HG03558 (cell line): Measurements from ENCODE around the gene GALNT2.

Experiments
- ATAC-seq: cut with Tn5 transposase; IDR thresholded peaks from one replicate; pipeline ENCODE4 v1.9.1; 2021; ENCODE audit warnings: moderate number of reproducible peaks; ENCODE audit not compliant: unreplicated experiment; ENCODE audit errors: extremely low read depth

The GALNT2 gene

GRCh38 chr1:230141797-230142607 is 75.0 kb downstream of the GALNT2 start:
- no peak for ATAC-seq

GRCh38 chr1:230142608-230143210 is 75.7 kb downstream of the GALNT2 start:
- ATAC-seq = no peak

GRCh38 chr1:230143534-230143933 is 76.5 kb downstream of the GALNT2 start:
- no peak for ATAC-seq

GRCh38 chr1:230144010-230144614 is 77.1 kb downstream of the GALNT2 start:
- no peak for ATAC-seq

GRCh38 chr1:230144758-230145504 is 77.9 kb downstream of the GALNT2 start:
- ATAC-seq = no peak

- no peak for ATAC-seq
These were observed 78.5 kb downstream of the GALNT2 start for GRCh38 chr1:230145505-230145899.

- no peak for ATAC-seq
These were observed 79.0 kb downstream of the GALNT2 start for GRCh38 chr1:230145953-230146476.

- ATAC-seq = no peak
These were observed 79.7 kb downstream of the GALNT2 start for GRCh38 chr1:230146709-230147108.

- no peak for ATAC-seq
These were observed 80.5 kb downstream of the GALNT2 start for GRCh38 chr1:230147253-230148125.

GRCh38 chr1:230148126-230148652 is 81.2 kb downstream of the GALNT2 start:
- no peak for ATAC-seq

- ATAC-seq = no peak
These were observed 81.9 kb downstream of the GALNT2 start for GRCh38 chr1:230148768-230149469.

- ATAC-seq = no peak
These were observed 82.9 kb downstream of the GALNT2 start for GRCh38 chr1:230149751-230150584.

- ATAC-seq = no peak
These were observed 83.6 kb downstream of the GALNT2 start for GRCh38 chr1:230150615-230151014.

GRCh38 chr1:230151924-230152468 is 85.0 kb downstream of the GALNT2 start:
- ATAC-seq = no peak

GRCh38 chr1:230152999-230153398 is 86.0 kb downstream of the GALNT2 start:
- no peak for ATAC-seq

- no peak for ATAC-seq
These were observed 86.7 kb downstream of the GALNT2 start for GRCh38 chr1:230153641-230154296.

- no peak for ATAC-seq
These were observed 88.0 kb downstream of the GALNT2 start for GRCh38 chr1:230155021-230155420.
